ENCODE measurements around the gene KCNMB2.

GRCh38 chr3:178634975-178635374 is 98.7 kb downstream of the KCNMB2 start:
- TF ChIP-seq CTCF (IDR thresholded peaks at IDR 0.05; ENCODE audit: poor library complexity) (no peak), EZH2 (IDR thresholded peaks at IDR 0.05; ENCODE audit: borderline replicate concordance) (no peak), EZH2phosphoT487 (IDR thresholded peaks at IDR 0.05; ENCODE audit: low read depth, severe bottlenecking, unreplicated experiment) (no peak)

Data from hepatocyte (in vitro differentiated cells).